HEK293 (cell line): ENCODE results near the gene APLNR.

Experiments used
- KLF9 ChIP-seq: fragments of 450-650 bp; formaldehyde crosslinking; IDR thresholded peaks from 2 replicates; pipeline ENCODE4 v1.5.1; 2016; ENCODE audit warnings: missing biosample characterization, missing genetic modification characterization, low read depth
- SCRT2 ChIP-seq: fragments of 450-650 bp; formaldehyde crosslinking; IDR thresholded peaks from 2 replicates; pipeline ENCODE4 v1.5.1; 2016; ENCODE audit warnings: missing biosample characterization, missing genetic modification characterization
- TF ChIP-seq, protein P1 (sequence below): fragments of 450-650 bp; formaldehyde crosslinking; IDR thresholded peaks from 2 replicates; pipeline ENCODE4 v1.5.1; 2017; ENCODE audit warnings: missing biosample characterization, missing genetic modification characterization
- TF ChIP-seq, protein P2 (sequence below): fragments of 450-650 bp; formaldehyde crosslinking; IDR thresholded peaks from 2 replicates; pipeline ENCODE4 v1.5.1; 2016; ENCODE audit warnings: missing biosample characterization, missing genetic modification characterization

DNA sequence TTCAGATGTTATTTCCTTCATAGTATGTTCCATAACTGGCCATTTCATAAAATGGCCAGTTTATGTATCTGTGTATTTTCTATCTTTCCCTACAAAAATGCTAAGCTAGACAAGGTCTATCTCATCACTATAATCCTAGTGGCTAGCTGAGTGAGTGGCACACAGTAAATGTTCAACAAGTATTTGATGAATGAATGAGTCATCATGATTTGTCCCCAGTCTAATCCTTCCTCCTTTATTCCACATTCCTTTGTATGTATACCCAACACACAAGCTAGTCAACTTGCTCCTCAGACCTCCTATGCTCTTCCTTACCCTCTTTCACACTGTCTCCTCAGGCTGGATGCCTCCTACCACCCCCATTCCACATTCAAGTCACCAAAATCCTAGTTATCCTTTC lies 12.5 kb downstream of the APLNR start:
- TF ChIP-seq SCRT2 (tag by site-specific recombination) = 0 out of 2 replicates have a peak, but pooled peaks have one; percentile 12
- no peak for TF ChIP-seq KLF9 (tag by site-specific recombination)
- TF ChIP-seq, protein P1, sequence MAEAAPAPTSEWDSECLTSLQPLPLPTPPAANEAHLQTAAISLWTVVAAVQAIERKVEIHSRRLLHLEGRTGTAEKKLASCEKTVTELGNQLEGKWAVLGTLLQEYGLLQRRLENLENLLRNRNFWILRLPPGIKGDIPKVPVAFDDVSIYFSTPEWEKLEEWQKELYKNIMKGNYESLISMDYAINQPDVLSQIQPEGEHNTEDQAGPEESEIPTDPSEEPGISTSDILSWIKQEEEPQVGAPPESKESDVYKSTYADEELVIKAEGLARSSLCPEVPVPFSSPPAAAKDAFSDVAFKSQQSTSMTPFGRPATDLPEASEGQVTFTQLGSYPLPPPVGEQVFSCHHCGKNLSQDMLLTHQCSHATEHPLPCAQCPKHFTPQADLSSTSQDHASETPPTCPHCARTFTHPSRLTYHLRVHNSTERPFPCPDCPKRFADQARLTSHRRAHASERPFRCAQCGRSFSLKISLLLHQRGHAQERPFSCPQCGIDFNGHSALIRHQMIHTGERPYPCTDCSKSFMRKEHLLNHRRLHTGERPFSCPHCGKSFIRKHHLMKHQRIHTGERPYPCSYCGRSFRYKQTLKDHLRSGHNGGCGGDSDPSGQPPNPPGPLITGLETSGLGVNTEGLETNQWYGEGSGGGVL (tag by site-specific recombination) = no peak
- TF ChIP-seq, protein P2, sequence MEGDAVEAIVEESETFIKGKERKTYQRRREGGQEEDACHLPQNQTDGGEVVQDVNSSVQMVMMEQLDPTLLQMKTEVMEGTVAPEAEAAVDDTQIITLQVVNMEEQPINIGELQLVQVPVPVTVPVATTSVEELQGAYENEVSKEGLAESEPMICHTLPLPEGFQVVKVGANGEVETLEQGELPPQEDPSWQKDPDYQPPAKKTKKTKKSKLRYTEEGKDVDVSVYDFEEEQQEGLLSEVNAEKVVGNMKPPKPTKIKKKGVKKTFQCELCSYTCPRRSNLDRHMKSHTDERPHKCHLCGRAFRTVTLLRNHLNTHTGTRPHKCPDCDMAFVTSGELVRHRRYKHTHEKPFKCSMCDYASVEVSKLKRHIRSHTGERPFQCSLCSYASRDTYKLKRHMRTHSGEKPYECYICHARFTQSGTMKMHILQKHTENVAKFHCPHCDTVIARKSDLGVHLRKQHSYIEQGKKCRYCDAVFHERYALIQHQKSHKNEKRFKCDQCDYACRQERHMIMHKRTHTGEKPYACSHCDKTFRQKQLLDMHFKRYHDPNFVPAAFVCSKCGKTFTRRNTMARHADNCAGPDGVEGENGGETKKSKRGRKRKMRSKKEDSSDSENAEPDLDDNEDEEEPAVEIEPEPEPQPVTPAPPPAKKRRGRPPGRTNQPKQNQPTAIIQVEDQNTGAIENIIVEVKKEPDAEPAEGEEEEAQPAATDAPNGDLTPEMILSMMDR (tag by site-specific recombination) = no peak
